Hematopoietic multipotent progenitor cell treated with erythropoietin and hydrocortisone succinate and interleukin-3 and kit ligand, for 4 days (in vitro differentiated cells): Measurements from ENCODE around the gene CHERP.
"Not testable (repeated sequence)": the region's sequence is repeated elsewhere in the genome, so short reads cannot be mapped to it uniquely, and the experiment has no call there.

Experiments used
- DNase-seq: peaks from one replicate; pipeline ENCODE4 v3.0.0-alpha.2; 2015

The CHERP gene

DNA sequence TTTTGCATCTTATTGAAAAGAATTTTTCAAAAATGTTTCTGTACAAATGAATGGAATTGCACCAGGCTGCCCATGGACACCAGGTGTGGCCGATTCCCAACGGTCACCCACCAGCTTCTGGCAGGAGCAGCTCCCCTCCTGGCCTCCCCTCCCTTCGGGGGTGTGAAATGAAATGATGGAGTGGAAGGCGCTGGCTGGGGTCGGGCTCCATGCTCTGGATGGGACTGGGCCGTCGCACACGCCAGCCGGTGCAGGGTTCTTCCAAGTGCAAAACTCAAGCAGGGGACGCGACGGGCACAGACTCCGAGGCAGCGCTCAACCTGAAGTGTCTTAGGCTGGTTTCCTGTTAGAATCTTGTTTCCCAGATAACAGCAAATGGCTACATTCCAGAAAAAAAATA, 24.2 kb downstream of the CHERP start:
- no peak for DNase-seq

DNA sequence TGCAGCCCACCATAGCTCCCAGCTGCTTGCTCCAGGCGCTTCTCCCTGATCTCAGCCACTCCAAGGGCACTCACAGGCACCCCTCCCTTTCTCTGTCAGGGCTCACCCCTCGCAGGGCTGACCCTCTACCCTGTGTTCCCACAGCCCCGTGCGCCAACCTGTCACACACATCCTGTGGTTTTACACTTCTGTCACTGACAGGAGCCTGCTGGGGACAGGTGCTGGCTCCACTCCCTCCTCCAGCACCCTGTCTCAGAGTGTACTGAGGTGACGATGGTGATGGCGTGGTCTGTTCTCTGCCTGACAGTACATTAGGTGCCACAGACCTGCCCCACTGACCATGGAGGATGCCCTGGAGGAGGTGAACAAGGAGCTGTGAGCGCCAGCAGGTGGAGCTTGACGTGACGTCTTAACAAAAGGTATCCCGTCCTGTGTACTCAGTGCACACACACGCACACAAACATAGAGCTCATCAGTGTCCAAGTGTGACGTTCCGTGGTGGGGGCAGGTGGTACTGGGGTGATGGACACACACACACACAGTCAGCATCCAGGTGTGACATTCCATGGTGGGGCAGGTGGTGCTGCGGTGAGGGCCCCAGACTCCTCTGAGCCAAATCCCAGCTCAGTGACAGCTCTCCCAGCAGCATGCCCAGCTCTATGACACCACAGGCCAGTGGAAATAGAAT, 25.2 kb downstream of the CHERP start:
- DNase-seq = no peak

DNA sequence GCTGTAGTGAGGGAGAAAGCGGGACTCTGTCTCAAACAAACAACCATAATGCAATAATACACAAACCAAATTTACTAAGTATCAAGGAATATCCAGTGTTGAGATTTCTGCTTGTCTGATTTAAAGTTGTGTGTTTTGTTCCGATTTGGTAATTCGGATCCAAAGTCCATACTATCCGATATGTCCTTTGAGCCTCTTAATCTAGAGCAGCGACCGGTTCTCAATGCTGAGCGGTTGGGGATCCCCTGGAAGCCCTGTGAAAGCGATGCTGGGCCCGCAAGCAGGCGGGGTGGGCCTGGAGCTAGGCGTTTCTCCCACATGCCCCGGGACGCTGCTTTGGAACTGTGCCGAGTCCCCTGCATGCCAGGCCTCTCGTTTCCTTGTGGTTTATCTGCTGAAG, 25.9 kb downstream of the CHERP start:
- DNase-seq = no peak

DNA sequence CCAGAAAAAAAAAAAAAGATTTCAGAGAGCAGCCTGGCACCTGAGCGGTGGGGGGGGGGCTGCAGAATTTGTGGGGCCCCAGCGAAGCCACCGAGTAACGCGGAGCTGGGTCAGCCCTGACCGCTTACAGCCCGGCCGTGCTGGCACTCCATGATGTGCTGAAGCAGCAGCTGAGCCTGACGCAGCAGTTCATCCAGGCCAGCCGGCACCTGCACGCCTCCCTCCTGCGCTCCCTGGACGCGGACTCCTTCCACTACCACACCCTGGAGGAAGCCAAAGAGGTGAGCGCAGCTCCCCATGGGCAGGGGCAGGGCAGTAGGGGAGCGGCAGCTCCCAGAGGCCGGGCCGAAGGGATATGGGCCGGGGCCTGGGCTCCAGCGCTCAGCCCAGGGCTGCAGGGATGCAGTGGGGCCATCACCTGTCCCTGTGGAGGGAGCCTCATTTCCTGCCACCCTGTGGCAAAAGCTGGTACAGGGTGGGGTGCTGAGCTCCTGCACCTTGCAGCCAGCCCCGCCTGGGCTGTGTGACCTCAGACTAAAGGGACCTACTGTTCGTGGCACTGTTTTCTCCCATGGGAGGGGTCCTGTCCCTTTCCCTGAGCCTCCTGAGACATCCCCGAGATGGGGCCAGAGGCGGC, 27.7 kb downstream of the CHERP start:
- no peak for DNase-seq

DNA sequence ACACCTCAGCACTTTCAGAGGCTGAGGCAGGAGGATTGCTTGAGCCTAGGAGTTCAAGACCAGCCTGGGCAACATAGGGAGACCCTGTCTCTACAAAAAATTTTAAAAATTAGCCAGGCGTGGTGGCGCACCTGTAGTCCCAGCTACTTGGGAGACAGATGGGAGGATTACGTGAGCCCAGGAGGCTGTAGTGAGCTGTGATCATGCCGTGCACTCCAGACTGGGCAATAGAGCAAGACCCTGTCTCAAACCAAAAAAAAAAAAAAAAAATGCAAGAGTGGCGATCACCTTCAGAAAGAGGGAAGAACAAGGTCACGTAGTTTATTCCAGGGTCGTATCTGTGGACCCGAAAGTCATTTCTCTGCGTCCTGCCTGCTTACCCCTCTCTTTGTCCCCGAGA, 29.6 kb downstream of the CHERP start:
- DNase-seq = not testable (repeated sequence)

DNA sequence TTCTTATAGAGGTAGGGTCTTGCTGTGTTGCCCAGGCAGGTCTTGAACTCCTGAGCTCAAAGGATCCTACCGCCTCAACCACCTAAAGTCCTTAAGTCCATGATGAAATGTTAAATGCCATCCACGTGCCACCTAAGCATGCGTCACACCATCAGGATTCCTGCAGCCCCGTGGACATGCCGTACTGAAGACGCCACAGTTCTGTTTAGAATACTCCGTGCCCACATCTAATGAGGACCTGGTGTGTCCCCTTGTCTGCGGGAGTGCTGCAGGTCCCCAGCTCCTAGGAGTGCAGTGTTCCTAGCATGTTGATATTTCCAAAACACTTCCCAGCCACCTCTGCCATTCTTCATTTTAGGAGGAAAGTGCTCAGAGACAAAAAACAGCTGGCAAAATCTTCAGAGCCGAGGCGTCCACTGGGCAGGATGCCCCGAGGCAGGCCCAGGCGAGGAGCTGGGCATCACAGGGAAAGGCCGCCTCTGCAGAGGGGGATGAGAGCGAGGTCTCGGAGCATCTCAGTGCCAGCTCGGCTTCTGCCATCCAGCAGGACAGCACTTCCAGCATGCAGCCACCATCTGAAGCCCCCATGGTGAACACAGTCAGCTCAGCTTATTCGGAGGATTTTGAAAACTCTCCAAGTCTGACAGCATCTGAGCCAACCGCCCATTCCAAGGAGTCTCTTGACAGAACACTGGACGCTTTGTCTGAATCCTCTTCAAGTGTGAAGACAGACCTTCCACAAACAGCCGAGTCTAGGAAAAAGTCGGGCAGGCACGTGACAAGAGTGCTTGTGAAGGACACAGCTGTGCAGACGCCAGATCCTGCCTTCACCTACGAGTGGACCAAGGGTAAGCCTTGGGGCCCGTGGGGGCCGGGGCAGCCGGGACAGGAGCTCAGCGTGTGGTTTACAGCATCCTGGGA, 32.8 kb downstream of the CHERP start:
- DNase-seq = no peak

DNA sequence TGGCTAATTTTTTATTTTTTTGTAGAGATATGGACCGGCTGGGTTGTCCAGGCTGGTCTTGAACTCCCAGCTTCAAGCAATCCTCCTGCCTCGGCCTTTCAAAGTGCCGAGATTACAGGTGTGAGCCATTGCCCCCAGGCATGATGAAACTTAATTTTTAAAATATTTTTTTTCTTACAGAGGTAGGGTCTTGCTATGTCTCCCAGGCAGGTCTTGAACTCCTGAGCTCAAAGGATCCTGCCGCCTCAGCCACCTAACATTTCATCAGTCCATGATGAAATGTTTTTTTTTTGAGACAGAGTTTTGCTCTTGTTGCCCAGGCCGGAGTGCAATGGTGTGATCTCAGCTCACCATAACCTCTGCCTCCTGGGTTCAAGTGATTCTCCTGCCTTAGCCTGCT, 33.7 kb downstream of the CHERP start:
- DNase-seq = no peak

DNA sequence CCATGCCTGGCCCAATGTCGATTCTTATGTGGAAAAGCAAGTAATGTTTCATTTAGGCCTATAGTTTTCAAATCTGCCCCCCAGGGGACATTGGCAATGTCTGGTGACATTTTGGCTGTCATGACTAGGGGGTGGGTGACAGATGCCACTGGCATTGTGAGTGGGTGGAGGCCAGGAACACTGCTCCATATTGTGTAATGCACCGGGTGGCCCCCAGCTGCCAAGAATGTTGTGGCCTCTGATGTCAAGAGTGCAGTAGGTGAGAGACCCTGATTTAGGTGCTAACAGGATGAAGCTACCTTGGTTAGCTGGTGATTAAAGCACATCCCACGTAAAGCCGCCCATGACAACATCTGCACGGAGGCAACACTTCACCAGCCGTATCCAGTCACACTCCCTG, 35.3 kb downstream of the CHERP start:
- no peak for DNase-seq

DNA sequence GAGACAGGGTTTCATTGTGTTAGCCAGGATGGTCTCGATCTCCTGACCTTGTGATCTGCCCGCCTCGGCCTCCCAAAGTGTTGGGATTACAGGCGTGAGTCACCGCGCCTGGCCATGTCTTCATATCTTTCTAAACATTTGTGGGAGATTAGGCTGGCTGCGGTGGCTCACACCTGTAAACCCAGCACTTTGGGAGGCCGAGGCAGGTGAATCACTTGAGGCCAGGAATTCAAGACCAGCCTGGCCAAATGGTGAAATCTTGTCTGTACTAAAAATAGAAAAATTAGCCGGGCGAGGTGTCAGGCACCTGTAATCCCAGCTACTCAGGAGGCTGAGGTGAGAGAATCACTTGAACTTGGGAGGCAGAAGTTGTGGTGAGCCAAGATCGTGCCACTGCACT, 36.1 kb downstream of the CHERP start:
- not testable (repeated sequence) for DNase-seq

DNA sequence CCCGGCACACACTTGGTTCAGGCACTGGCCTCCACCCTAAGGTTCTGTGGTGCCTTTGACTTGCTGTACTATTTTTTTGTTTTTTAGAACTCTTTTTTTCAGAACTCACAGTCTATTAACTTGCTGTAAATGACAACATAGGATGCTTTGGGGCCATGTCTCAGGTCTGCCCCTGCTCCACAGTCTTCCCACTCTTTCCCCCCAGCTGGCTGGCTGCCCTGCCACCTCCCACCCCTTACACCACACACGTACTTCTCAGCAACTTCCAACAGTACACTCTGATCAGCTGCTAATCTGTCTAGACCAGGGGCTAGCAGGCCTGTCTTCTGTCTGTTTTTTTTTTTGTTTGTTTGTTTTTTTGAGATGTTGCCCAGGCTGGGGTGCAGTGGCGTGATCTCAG, 38.0 kb downstream of the CHERP start:
- no peak for DNase-seq

DNA sequence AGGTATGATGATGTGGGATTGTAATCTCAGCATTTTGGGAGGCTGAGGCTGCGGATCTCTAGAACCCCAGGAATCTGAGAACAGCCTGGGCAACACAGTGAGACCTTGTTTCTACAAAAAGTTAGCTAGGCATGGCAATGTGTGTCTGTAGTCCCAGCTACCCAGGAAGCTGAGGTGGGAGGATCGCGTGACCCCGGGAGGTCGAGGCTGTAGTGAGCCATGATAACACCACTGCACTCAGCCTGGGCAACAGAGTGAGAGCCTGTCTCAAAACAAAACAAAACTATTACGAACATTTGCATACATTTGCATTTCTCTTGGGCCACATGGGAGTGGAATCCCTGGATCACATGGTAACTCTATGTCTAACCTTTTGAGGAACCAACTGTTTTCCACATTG, 44.4 kb downstream of the CHERP start:
- no peak for DNase-seq

DNA sequence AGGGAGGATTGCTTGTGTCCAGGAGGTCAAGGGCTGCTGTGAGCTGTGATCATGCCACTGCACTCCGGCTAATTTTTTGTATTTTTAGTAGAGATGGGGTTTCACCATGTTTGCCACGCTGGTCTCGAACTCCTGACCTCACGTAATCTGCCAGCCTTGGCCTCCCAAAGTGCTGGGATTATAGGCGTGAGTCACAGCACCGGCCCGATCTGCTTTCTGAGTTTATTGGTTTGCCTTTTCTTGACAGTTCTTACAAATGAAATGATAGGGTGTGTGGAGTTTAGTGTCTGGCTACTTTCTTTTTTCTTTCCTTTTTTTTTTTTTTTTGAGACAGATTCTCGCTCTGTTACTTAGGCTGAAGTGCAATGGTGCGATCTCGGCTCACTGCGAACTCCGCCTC, 45.2 kb downstream of the CHERP start:
- DNase-seq = no peak

DNA sequence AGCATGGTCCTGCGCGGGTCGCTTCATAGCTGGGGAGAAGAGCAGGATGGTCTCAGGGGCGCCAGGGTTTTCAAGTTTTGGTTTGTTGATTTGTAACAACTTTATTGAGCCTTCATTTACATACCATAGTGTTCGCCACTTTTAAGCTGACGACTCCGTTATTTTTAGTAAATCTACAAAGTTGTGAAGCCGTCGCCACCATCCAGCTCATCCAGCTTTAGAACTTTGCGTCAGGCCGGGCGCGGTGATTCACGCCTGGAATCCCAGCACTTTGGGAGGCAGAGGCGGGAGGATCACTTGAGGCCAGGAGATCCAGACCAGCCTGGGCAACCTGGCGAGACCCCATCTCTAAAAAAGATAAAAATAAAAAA, 45.6 kb downstream of the CHERP start:
- no peak for DNase-seq

DNA sequence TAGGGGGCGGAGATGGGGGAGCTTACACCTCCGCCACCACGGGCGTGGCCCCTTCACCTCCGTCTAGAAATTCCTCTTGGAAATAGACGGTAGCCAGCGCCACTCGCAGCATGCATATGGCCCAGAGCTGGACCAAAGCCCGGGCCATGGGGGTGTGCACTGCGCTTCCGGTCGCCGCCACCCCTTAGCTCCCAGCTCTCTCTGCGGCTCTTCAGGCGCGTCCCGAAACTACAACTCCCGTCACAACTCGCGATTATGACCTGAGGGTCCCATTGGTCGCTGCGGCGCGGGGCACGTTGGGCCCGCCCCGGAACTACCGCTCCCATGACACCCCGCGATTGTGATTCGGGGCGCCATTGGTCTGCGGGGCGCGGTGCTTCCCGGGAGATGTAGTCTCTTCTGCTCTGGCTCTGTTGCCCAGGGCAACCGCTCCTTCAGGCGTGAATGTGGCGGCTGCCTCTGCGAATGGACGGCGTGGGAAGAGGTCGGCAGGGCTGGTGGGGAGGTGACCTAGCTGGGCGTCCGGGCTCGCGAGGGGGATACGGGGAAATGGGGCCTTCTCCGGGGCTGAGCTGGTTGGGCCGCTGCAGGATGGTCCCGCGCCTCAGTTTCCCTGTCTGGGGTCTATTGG, 46.1 kb downstream of the CHERP start, which contains the start of the genes C19orf44 and CALR3:
Gene C19orf44 (plus strand): TSS at position 413 of the 631 bp plus-strand sequence. CDS start 4,399 bp downstream, outside the sequence.
Gene CALR3 (minus strand): TSS at position 186 of the 631 bp plus-strand sequence. CDS start 38 bp downstream, at position 148.
- DNase-seq = peak; percentile 100

DNA sequence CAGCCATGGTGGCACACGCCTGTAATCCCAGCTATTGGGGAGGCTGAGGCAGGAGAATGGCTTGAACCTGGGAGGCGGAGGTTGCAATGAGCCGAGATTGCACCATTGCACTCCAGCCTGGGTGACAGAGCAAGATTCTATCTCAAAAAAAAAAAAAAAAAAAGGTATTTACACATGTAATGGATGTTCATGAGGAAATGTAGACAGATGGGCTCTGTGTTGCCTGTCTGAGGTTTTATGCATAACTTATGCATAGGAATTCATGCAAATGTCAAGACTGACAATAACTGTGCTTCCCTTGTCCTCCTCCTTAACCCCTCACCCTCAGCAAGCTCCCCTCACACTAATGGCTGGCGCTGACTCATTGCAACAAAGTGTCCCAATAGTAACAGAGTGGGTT, 55.8 kb downstream of the CHERP start:
- peak; percentile 53 for DNase-seq

DNA sequence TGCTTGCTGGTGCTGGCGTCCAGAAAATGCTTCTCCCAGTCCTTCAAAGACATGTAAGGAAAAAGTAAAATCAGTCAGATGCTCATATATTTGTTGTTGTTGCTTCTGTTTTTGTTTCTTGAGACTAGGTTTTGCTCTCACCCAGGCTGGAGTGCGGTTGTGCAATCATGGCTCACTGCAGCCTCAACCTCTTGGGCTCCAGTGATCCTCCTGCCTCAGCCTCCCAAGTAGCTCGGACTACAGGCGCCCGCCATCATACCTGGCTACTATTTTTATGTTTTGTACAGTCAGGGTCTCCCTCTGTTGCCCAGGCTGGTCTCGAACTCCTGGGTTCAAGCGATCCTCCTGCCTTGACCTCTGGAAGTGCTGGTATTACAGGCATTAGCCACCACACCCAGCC, 59.5 kb downstream of the CHERP start:
- DNase-seq = no peak

DNA sequence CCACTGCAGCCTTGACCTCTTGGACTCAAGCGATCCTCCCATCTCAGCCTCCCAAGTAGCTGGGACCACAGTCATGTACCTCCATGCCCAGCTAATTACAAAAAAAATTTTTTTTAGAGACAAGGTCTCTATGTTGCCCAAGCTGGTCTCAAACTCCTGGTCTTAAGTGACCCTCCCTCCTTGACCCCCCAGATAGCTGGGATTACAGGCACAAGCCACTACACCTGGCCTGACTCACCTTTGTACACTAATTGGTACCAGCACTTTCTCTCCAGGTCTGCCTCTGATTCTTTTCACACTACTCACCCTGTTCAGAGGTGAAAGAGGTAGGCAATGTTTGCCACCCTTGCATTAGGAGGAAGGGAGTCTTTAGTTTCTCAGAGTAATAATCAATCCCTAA, 64.9 kb downstream of the CHERP start:
- no peak for DNase-seq

DNA sequence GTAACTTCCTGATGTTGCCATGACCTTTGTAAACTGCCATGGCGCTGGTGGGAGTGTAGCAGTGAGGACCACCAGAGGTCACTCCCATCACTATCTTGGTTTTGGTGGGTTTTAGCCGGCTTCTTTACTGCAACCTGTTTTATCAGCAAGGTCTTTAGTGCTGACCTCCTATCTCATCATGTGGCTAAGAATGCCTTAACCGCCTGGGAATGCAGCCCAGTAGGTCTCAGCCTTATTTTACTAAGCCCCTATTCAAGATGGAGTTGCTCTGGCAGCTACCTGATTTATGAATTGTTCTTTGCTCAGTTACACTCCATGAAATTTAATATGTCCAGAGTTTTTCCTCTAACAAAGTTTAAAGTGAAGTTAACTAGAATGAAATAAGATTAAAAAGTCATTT, 65.8 kb downstream of the CHERP start:
- peak; percentile 64 for DNase-seq

DNA sequence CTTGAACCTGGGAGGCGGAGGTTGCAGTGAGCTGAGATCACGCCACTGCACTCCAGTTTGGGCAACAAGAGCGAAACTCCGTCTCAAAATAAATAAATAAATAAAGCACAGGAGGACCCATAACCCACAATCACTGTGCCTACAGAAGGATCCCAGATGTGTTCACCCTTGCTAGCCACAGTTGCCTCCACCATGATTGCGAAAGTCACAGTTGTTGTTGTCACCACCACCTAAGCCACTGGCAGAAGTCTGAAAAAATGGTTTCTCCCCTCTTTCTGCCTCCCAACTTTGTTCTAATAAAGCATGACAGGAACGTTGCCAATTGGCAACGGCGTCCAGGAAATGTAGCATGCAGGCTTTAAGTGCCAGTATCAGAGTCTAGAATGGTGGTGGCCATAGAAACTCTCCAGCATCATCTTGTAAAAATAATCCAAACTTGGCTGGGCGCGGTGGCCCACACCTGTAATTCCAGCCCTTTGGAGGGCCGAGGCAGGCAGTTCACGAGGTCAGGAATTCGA, 68.3 kb downstream of the CHERP start:
- DNase-seq = peak; percentile 60

DNA sequence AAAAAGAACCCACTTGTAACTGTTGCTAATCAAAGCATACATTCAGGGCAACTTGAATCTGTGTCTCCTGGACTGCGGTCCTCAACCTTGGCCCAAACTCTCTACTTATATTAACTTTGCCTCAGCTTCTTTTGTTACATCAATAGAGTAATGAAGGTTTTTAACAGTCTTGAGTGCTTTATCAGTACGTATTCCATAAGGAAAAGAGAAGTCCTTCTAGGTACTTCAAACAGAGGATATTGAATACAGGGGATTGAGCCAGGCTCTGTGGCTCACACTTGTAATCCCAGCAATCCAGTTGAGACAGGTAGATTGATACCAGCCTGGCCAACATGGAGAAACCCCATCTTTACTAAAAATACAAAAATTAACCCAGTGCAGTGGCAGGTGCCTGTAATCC, 69.2 kb downstream of the CHERP start:
- no peak for DNase-seq

DNA sequence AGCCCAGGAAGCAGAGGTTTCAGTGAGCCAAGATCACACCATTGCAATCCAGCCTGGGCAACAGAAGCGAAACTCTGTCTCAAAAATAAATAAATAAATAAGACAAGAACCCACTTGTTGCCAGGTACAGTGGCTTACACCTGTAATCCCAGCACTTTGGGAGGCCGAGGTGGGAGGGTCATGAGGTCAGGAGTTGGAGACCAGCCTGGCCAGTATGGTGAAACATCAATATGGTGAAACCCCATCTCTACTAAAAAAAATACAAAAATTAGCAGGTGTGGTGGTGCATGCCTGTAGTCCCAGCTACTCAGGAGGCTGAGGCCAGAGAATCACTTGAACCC, 69.7 kb downstream of the CHERP start:
- not testable (repeated sequence) for DNase-seq

DNA sequence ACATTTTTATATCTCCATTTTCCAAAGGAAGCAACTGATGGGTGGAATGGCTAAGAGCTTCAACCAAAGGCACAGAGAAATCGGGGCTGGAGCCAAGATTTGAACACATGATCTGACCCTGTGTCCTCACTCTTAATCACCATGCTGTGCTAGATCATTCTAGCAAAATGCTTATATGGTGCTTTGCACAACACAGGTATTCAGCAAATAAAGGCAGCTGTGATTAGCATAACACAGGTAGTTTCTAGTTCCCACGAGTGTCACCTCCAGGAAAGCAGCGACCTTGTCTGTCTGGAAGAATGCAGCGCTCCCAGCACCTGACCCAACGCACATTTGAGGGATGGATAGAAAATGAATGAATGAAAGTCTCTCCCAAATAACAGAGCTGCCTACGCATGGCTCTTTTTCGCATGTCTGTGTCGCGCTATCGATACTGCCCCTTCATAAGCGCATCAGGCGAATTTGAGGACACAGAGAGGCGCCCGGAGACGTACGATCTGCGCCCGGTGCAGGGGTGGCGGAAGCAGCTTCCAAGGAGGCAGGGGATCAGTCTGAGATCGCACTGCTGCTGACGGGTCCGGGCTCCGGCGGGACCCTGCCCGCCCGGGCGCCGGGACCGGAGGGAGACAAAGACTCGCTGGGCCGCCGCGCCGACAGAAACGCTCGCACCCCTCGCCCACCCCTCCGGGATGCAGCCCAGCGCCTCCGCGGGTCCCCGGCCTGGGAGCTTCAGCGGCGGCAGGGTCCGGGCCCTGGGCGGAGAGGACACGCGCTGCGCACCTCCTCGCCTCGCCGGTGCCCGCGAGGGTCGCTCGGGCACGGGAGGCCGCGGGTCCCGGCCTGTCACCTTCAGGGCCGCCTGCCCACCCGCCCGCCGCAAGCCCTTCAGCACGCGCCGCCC, 71.1 kb downstream of the CHERP start:
- DNase-seq = peak; percentile 65
